Measurements from ENCODE around the gene MYCBP.

MYCBP gene

DNA sequence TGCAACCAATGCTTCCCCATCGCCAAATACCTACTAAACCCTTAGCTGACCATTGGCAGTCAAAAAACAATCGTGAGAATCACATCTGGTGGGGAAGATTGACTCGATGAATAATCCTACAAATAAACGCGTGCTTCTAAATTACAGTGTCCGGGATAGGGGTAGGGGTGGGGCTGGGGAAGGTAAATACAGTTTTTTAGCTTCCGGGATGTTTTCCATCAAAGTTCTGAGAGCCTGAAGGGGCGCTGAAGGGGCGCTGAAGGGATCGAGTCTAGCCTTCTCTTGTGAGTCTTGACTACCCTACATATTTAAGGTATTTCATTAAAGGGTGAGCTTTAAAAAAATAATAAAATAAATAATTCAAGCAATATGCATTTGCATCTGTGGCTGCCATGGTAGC lies 54.1 kb downstream of the MYCBP start:
- DNase-seq: no peak

DNA sequence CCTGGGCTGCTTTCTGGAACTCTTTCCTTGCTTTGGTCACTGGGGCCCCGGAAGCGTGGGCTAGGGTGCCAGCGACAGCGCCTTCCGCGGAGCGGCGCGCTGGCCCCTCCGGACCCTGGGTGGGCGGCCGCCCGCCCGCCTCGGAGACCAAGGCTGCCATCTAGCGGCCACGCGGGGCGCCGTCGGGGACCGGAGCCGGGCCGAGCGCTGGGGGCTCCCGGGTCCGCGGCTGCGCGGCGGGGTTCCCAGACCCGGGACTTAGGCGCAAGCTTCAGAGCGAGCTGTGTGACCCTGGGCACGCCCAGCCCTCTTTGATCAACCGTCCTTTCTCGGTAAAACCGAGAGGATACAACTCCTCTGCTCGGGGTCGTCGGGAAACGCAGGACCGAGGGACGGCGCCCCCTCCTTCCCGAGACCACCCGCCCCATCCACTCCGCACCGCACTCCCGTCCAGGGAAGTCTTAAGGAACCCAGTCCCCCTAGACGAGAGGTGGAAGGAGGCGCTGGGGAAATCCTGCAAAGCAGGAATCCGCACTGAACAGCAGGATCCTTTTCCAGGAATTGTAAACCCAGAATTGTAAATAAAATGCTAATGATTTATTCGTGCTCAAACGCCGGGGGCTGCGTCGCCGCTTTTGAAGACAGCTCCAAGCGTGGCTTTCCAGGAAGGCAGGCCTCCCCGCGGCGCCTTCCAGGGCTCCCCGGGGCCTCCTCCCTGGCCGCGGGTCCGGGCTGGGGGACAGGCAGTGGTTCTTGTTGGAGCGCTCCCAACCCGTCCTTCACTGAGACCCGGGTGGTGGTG lies 54.8 kb downstream of the MYCBP start:
- DNase-seq: peak; percentile 14 to 63

DNA sequence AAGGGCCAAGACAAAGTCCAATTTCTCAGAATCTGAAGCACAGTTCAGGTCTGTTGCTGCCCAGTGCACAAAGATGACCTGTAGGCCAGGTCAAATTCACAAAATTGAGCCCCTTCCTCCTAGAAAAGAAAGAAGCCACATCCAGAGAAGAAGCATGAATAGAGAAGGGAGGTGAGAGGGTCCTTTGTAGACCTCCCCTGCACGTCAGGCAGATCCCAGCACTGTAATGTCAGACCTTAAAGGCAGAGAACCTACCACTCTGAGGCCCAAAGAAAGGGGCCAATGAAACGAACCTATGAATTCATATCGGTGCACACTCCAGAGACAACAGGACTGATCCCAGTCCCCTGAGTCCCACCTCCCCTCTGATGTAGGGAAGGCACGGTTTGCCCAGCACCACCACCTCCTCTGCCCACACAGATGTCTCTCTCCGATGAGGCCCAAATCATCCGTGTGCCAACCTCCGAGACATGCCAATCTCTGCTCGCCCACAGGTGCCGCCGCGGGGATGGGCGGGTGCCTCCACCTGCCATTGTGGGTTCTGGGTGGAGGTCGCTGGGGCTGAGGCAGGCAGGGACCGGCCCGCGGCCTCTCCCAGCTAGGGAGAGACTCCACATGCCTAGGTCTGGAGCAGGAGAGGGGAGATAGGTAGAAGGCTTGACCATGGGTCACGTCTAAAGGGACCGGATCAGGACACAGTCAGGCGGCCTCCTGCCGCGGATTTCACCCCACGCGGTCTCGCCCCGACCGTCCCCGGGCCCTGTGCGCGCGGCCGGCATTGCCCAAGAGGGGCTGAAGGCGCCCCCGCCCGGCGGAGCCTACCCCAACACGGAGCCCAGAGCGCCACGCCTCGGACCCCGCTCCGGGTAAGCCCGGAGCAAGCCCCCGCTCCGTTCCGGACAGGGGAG lies 55.6 kb downstream of the MYCBP start:
- no peak for DNase-seq

DNA sequence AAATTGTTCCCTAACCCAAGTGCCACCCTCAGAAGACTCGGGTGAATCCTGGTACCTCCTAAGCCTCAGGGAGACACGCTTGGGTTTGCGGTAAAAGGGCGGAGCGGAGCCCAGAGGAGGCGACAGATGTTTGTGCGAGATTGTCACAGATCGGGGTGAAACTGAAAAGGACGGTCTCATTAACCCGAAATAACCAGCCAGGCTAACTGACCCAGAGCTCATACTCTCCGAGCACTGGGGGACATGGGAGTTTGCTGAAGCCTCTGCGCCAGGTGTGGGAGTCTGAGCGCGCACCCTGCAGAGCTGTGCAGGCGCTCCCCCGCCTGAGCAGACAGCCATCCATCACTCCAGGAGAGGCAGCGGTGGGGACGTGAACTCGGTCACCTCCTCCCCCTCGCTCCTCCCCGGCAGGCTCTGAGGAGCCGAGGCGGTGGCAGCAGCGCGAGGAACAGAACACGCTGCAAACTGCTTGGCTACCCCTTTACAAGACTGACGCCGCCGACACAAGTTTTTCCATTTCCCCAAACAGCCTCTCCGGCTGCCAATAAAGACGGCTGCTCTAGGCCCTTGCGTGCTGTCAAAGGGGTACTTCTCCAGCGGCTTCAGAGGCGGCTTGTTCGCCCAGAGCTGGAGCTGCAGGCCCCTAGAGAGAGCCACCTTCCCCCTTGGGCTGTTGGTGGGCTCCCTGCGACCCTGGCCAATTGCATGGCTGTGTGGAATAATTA lies 57.1 kb downstream of the MYCBP start:
- no peak for DNase-seq

DNA sequence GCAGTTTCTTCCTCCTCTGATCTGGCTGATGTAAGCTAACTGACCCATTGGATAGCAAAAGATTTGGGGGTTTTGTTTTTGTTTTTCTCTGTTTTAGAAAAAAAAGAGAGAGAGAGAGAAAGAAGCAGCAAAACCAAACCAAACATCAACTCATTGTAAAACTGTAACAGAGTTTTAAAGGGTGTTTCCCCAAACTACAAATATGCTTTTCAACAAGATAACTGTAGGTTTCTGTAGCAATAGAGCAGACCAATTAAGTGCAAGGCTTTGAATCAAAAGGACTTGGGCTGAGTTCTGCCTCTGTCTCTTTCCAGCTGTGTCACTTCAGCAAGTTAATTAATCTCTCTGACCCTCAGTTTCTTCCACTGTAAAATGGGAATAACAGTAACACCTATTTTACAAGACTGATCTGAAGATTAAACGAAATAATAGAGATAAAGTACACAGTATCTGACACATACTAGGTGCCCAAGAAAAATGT lies 58.1 kb downstream of the MYCBP start:
- no peak for DNase-seq

DNA sequence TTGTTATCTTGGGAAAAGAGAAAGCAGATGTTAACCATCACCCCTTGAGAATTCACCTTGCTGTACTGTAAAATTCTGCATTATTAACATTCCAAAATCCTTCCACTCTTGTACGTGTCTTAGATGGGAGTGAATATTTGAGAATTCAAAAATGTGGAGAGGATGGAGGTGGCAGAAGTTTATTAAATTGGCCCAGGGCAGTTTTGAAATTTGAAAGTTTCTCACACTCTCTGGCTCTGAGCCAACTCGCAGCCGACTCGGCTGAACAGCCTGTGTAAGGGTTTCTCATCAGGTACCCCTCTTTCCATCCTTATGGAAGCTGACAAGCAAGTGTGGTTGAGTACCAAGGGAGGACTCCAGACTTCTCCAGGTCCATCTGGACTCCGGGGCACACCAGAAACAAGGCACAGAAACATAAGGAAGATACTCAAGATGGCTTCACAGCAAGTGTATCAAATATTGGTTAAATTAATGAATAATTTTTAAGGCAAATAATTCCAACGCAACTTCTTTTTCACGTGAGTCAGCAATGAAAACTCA lies 58.6 kb downstream of the MYCBP start:
- DNase-seq: no peak

DNA sequence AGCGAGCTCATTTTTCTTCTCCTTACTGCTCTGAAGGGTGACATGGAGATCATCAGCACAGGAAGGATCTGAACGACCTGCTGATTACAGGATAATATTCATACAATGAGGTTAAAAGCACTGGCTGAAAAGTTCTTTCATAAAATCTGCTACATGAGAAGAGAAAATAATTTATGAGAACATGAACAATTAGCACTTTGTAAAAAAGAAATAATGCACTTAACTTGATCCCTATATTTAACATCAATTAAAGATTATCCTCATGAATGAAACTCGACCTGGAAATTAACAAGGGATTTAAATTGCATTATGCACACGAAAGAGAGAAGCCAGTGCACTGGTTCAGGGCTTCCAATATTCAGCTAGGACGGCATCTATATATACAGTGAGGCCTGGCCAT lies 60.2 kb downstream of the MYCBP start:
- no peak for DNase-seq

All from stimulated activated CD4-positive, alpha-beta T cell treated with anti-CD3 and anti-CD28 coated beads, Interleukin-4, amount 100 ng/mL, for 4 hours (primary cell).